ENCODE data around the gene ADARB1.

DNA sequence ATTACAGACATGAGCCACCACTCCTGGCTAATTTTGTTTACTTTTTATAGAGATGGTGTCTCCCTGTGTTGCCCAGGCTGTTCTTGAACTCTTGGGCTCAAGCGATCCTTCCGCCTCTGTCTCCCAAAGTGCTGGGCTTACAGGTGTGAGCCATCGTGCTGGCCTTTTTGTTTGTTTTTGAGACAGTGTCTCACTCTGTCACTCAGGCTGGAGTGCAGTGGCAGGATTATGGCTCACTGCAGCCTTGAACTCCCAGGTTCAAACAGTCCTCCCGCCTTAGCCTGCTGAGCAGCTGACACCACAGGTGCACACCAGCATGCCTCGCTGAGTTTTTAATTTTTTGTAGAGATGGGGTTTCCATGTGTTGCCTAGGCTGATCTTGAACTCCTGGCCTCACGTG, 49.1 kb downstream of the ADARB1 start:
- TF ChIP-seq, protein P1, sequence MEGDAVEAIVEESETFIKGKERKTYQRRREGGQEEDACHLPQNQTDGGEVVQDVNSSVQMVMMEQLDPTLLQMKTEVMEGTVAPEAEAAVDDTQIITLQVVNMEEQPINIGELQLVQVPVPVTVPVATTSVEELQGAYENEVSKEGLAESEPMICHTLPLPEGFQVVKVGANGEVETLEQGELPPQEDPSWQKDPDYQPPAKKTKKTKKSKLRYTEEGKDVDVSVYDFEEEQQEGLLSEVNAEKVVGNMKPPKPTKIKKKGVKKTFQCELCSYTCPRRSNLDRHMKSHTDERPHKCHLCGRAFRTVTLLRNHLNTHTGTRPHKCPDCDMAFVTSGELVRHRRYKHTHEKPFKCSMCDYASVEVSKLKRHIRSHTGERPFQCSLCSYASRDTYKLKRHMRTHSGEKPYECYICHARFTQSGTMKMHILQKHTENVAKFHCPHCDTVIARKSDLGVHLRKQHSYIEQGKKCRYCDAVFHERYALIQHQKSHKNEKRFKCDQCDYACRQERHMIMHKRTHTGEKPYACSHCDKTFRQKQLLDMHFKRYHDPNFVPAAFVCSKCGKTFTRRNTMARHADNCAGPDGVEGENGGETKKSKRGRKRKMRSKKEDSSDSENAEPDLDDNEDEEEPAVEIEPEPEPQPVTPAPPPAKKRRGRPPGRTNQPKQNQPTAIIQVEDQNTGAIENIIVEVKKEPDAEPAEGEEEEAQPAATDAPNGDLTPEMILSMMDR (IDR thresholded peaks at IDR 0.05; ENCODE audit: insufficient read depth, low read depth, low read length) = no peak
- no peak for TF ChIP-seq EZH2 (IDR thresholded peaks at IDR 0.05; ENCODE audit: insufficient read depth, low read length)

Data from astrocyte (in vitro differentiated cells and primary cell).